Measurements from ENCODE around the gene OSBPL1A. TPM values are rescaled to one million over a fixed set of nuclear protein-coding genes. Genes with fewer than 3 reads are reported as not detected.

Gene OSBPL1A
- total RNA-seq, 1 donor from 2014 or later = 42.9 TPM

- TF ChIP-seq CTCF (IDR thresholded peaks at IDR 0.05) = no peak
- Histone ChIP-seq H3K9me3 (no peaks in the 10 kb centered on the region), H3K36me3 (no peaks in the 10 kb centered on the region), H3K27me3 (no peaks in the 10 kb centered on the region), H3K27ac (no peak overlapping the region), H3K4me1 (no peaks in the 10 kb centered on the region), H3K4me3 (no peak overlapping the region)
- no peak for DNase-seq (ENCODE audit: low spot score in 2 of 2)
- intact Hi-C loops (cut with DNase I) = no loop called here
Measured at GRCh38 chr18:24341361-24341760, 56.3 kb downstream of the OSBPL1A start.

- no peaks in the 10 kb centered on the region for H3K36me3 ChIP-seq
- H3K9me3 ChIP-seq = no peaks in the 10 kb centered on the region
- TF ChIP-seq CTCF (IDR thresholded peaks at IDR 0.05) = no peak
- no peak overlapping the region for H3K27ac ChIP-seq
- no peak overlapping the region for H3K4me3 ChIP-seq
- no peak for DNase-seq (ENCODE audit: low spot score in 2 of 2)
- no peaks in the 10 kb centered on the region for H3K27me3 ChIP-seq
- intact Hi-C loops (cut with DNase I) = no loop called here
- no peaks in the 10 kb centered on the region for H3K4me1 ChIP-seq
Measured at GRCh38 chr18:24333084-24333483, 64.5 kb downstream of the OSBPL1A start.

GRCh38 chr18:24326211-24326610 lies 71.4 kb downstream of the OSBPL1A start:
- intact Hi-C loops (cut with DNase I) = loop anchor here (10.0 kb wide), 1 partner anchor 81 kb away; no protein-coding TSS in a partner anchor

GRCh38 chr18:24322584-24323136 lies 75.0 kb downstream of the OSBPL1A start:
- no peaks in the 10 kb centered on the region for H3K4me1 ChIP-seq
- TF ChIP-seq CTCF (IDR thresholded peaks at IDR 0.05) = no peak
- H3K27me3 ChIP-seq = no peaks in the 10 kb centered on the region
- no peak overlapping the region for H3K4me3 ChIP-seq
- H3K27ac ChIP-seq = peak overlapping the region in 1 of 2 donors; percentile 45
- no peaks in the 10 kb centered on the region for H3K36me3 ChIP-seq
- intact Hi-C loops (cut with DNase I) = loop anchor here (5.0 to 10.0 kb wide), 2 partner anchors 78 to 105 kb away; no protein-coding TSS in a partner anchor
- DNase-seq (ENCODE audit: low spot score in 2 of 2) = no peak
- H3K9me3 ChIP-seq = no peaks in the 10 kb centered on the region

More at GRCh38 chr18:24326211-24326610, 71.4 kb downstream of the OSBPL1A start:
- H3K36me3 ChIP-seq = no peaks in the 10 kb centered on the region
- no peak for TF ChIP-seq CTCF (IDR thresholded peaks at IDR 0.05)
- H3K27ac ChIP-seq = no peak overlapping the region
- DNase-seq (ENCODE audit: low spot score in 2 of 2) = no peak
- H3K9me3 ChIP-seq = no peaks in the 10 kb centered on the region
- no peaks in the 10 kb centered on the region for H3K27me3 ChIP-seq
- H3K4me3 ChIP-seq = no peak overlapping the region
- no peaks in the 10 kb centered on the region for H3K4me1 ChIP-seq

GRCh38 chr18:24321071-24321470 lies 76.6 kb downstream of the OSBPL1A start:
- H3K27me3 ChIP-seq = no peaks in the 10 kb centered on the region
- no peak overlapping the region for H3K4me3 ChIP-seq
- H3K9me3 ChIP-seq = no peaks in the 10 kb centered on the region
- DNase-seq (ENCODE audit: low spot score in 2 of 2) = no peak
- intact Hi-C loops (cut with DNase I) = loop anchor here (5.0 to 10.0 kb wide), 2 partner anchors 76 to 104 kb away; no protein-coding TSS in a partner anchor
- no peaks in the 10 kb centered on the region for H3K4me1 ChIP-seq
- no peak for TF ChIP-seq CTCF (IDR thresholded peaks at IDR 0.05)
- H3K36me3 ChIP-seq = no peaks in the 10 kb centered on the region
- H3K27ac ChIP-seq = no peak overlapping the region
